HTR-8/SVneo (cell line): Measurements from ENCODE around the gene GDI2.

ENCODE experiments used
- DNase-seq: peaks from one replicate; pipeline ENCODE4 v3.0.0; 2011; ENCODE audit warnings: low spot score, mixed read lengths; ENCODE audit not compliant: insufficient read length
- FAIRE-seq: peaks from 2 replicates; lab custom pipeline; 2011; peaks lifted over from hg19 to GRCh38; lab: Jason Lieb, UNC

The GDI2 gene

DNA sequence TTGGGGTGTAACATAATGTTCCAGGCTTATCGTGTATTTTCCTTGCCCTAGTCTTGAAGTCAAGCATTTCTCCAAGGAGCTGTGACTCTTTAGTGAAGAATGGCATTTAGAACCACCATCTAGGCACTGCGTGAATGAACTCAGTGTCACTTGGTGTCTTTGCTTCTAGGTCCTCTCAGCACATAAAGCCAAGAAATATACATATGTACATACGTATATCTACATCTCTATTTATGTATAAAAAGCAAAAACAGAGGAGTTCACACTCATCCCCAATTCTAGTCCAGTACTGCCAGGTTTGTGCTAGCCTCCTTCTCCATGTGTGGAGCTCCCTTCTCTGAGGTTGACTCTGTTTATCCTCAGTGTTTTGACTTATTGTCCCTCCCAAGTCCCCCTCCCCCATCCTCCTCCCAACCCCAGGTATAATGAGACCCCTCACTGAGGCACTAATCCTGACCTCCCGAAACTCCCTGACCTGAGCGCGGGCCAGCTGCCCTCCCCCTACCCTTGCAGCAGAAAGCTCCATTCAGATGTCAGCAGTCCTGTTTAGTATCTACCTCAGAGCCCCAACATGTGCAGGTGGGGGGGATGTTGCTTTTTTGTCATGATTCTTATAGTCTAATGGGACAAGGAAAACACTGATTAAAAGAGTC, 61.5 kb downstream of the GDI2 start:
- no peak for DNase-seq
- FAIRE-seq: no peak

DNA sequence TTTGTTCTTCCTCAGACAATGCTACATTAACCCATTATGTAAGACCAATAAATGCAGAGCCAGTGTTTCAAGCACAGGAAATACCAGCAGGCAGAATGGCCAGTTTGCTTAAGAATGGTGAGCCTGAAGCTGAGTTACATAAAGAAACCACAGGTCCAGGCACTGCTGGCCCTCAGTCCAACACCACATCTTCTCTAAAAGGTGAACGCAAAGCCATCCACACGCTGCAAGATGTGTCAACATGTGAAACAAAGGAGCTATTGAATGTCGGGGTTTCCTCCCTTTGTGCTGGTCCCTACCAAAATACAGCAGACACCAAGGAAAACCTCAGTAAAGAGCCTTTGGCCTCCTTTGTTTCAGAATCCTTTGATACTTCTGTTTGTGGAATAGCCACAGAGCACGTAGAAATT, 64.8 kb downstream of the GDI2 start:
- FAIRE-seq (no peak), DNase-seq (no peak)

DNA sequence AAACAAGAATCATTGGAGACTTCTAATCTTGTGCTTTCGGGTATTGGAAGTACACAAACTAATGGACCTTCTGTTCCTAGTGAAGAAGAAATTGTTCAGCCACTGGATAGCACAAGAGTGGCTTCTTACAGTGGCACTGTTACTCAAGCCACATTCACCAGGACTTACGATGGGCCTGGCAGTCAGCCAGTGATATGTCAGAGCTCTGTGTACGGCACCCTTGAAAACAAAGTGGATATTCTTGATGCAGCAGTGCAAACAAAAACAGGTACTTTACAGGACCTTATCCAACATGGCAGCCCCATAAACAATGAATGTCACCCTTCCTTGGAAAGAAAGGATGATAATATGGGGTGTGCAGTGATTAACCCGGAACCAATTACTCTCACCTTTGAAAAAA, 67.0 kb downstream of the GDI2 start:
- DNase-seq: no peak
- no peak for FAIRE-seq

DNA sequence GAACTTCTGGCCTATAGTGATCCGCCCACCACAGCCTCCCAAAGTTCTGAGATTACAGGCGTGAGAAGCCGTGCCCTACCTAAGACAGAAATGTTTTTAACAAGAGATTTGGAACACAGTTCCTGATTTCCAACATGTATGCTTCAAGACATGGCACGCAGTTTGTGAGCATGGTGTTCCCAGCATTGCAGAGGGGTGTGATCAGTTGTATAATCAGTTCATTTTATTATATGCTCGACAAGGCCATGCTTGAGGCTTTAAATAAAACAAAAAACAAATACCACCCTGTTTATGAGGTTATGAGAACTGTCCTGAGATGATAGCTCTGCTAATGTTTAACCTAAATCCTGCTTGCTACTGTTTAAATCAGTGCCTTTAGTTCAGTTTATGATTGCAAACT, 68.4 kb downstream of the GDI2 start:
- no peak for DNase-seq
- FAIRE-seq: no peak

DNA sequence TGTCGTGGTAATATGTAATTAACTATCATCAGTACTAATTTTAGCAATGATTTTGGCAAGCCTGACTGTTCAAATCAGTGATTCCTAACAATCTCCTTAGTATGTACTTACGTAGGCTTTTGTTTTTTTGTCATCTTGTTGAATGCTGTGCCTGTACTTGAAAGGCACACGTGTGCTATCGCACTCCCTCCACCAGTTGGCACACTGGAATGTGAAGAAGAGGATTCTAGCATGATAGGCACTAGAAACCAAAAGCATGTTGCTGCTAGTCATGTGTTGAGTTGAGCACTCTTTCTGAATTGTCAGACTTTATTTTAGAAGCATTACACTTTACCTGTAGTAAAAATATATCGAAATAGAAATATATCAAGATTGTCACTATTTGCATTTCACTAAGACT, 69.5 kb downstream of the GDI2 start:
- no peak for DNase-seq
- no peak for FAIRE-seq

DNA sequence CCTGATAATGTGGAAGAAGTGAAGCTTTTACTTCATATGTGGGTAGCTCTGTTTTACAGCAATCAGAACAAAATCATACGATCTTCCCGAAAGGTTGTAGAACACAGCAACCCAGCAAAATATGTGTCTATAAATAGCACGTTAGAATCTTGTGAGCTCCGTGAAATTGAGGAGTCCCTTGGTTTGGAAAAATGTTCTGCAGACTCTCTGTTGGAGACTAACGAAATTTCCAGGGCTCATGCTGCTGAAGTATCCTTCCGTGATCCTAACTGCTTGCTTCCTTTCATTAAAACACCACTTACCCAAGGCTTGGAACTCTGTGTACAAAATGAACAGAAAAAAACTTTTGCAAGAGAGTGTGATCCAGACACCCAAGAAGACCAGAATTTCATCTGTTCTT, 71.1 kb downstream of the GDI2 start:
- FAIRE-seq: no peak
- no peak for DNase-seq

DNA sequence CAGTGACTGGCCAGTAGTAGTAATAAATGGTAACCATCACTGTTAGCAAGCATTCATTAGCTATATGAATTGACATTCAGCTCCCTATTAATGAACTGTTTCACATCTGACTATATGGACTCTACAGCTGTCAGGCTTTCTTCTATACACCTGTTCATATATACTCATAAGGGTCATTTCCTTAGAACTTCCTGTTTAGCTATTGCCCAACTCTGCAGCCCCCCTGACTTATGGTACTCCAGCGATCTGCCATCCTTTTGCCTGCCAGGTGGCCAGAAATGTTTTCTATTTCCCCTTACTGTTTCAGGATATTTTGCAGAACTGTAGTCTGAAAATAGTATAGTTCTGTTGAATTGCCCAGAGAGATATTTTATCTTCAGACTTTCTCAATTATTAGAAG, 72.0 kb downstream of the GDI2 start:
- FAIRE-seq (no peak), DNase-seq (no peak)

DNA sequence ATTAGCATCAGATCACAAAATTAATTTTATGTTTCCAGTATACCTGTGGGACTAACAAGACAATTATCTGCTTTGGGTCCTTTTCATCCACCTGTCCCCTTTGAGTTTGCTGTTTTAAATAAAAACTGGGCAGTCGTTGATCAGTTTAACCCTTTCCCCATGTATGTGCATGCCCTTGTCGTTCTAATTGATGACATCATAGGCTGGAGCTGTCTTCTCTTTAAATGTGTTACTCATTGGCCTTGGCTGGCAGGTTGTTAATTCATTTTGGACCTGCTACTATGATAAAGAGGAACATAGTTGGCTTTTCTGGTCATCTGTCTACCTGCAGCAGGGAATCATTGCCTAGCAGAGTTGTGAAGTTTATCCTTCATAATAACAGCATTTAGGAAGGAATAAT, 74.8 kb downstream of the GDI2 start:
- DNase-seq: no peak
- no peak for FAIRE-seq

DNA sequence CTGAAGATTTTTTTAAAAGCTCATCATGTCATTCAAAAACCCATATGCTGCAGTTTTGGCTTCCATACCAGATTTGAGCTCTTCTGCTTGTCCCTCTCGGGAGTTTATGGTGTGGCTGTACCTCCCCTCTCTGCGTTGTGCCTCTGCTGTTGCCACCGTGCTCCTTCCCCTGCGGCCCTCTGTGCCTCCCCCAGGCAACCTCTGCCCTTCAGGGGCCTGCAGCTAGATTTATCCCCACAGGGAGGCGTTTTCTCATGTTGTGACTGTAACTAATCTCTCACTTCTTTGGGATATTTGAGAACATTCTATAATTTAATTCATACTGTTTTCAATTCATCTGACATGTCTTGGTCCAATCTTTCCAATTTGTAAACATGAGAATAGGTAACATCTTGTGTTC, 75.9 kb downstream of the GDI2 start:
- FAIRE-seq: no peak
- DNase-seq: no peak

DNA sequence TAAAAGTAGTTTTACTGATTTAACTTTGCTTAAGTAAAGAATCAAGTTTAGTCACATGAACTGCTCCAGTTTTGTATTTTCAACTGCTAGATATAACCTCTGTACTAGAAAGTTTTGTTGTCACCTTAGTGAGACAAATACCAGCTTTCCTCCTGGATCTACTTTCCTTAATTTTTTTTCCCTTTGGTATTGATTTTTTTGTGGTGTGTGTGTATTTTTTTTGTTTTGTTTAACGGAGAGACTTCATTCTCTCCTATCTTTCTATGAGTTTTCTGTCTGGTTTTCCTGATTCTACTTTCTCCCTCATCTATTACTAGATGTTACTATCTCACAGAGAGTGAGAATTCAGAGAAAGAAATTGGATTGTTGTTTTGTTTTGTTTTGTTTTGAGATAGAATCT, 76.6 kb downstream of the GDI2 start:
- DNase-seq (no peak), FAIRE-seq (no peak)

DNA sequence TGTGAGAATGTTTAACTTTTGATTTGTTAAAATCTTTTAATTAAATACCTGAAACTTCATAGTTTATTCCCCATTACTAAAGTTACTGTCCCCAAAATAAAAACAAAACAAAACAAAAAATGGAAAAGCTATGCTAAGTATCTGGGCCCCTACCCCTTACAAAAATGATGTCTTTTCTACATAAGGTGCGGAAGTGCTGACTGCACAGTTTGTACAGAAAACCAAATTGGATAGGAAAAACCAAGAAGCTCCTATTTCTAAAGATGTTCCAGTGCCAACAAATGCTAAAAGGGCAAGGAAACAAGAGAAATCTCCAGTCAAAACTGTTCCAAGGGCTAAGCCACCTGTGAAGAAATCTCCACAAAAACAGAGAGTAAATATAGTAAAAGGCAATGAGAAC, 78.1 kb downstream of the GDI2 start:
- DNase-seq (no peak), FAIRE-seq (no peak)

DNA sequence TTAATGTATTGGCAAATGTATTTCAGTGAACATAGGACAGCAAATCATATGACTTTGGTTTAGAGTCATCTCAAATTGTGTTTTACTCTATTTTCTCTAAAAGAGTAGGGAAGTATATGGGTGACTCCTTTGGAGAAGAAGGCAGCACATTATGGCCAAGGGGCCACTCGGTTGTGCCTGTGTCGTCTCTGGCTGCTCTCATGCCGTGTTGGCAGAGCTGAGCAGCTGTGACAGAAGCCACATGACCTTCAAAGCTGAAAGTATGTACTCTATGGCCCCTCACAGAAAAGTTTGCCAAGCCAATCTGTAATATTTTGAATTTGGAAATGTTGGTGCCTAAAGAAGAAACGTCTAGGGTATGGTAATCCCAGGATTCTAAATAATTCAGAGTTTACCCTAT, 81.1 kb downstream of the GDI2 start:
- DNase-seq (no peak), FAIRE-seq (no peak)

DNA sequence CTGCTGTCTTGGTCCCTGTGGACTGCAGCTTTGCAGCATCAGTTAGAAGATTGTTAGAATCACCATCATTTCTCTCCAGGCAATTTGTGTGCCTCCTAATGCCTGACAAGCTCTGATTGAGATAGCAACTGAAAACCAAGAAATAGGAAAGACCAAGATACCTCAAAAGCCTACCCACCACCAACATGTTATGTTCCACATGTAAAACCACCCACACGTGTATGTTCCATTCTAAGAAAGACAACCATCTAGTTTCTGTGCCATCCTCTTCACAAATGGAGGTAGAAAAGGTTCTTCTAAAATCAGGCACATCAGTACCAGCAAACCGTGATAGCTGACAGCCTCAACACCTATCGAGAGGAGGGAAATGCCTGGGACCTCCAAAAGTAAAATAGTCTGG, 81.7 kb downstream of the GDI2 start:
- no peak for FAIRE-seq
- no peak for DNase-seq

DNA sequence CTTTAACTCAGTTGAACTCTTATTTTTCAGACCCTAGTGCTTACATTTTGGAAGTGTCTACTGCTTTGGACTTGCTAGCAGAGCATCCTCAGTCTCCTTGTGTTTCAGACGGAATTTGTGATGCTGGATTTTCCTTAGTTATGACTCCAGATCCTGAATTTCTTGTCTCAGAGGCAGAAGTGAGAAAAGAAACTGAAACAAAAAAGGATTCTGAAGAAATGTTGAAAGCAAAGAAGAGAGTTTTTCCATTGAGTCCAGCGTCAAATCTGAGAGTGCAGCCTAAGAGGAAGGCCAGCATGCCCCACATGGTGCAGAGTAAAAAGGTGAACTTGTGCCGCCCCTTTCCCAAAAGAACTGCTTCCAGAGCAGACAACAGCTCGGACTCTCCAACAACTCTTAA, 82.5 kb downstream of the GDI2 start:
- no peak for DNase-seq
- no peak for FAIRE-seq

DNA sequence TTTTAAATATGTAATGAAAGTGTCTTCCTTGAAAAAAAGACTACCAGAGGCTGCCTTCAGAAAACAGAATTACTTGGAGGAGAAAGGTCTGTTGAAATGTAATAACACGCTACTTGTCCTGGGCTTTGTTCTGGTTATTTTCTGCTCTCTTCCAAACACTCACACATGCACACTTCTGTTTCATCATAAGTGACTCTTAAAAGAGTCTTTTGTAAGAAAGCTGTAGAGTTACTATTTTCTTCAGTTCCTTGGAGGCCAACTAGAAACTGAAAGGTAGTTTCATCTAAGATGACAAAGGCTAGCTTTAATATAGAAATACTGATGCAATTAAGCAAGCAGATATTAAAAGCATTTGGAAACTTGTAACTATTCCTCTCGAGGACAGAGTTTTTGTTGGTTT, 89.5 kb downstream of the GDI2 start:
- DNase-seq (no peak), FAIRE-seq (no peak)

DNA sequence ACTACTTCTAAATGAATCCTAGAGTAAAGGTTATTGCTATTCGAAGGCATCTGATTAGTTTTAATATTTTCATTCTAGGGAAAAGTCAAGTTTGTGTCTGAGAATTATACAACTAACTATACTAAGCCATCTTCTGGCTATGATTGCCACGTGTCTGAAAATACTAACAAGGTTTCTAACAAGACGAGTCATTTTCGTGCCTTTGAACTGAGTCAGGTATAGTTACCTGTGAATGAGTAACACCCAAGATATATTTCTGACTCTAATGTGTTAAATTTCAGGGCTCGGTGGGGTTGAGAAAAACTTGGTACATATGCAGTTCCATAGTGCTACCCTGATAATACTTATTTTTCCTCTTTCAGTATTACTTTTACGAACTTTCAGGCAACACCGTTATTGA, 93.1 kb downstream of the GDI2 start:
- no peak for FAIRE-seq
- no peak for DNase-seq

DNA sequence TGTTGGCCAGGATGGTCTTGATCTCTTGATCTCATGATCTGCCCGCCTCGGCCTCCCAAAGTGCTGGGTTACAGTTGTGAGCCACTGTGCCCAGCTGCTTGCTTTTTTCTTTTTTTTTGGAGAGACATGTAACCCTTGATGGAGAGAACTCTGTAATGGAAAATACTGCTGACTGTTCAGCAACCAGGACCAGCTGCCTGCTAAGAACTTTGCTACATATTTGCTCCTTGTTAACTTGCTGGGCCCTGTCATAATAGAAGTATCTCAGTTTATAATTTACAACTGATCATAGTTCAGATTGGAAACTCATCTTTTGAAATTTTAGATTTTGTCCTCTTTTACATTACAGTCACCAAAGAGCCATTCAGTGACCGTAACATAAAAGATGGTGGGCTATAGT, 93.7 kb downstream of the GDI2 start:
- DNase-seq (no peak), FAIRE-seq (no peak)
